NCI-H2081 (cell line): Measurements from ENCODE around the gene SLX4.
"Not testable (repeated sequence)": the region's sequence is repeated elsewhere in the genome, so short reads cannot be mapped to it uniquely, and the experiment has no call there.

Experiments used
- DNase-seq, 2 experiments: peaks; one replicate each; lab custom pipeline; 2025; lab: John Stamatoyannopoulos, UW

The SLX4 gene

DNA sequence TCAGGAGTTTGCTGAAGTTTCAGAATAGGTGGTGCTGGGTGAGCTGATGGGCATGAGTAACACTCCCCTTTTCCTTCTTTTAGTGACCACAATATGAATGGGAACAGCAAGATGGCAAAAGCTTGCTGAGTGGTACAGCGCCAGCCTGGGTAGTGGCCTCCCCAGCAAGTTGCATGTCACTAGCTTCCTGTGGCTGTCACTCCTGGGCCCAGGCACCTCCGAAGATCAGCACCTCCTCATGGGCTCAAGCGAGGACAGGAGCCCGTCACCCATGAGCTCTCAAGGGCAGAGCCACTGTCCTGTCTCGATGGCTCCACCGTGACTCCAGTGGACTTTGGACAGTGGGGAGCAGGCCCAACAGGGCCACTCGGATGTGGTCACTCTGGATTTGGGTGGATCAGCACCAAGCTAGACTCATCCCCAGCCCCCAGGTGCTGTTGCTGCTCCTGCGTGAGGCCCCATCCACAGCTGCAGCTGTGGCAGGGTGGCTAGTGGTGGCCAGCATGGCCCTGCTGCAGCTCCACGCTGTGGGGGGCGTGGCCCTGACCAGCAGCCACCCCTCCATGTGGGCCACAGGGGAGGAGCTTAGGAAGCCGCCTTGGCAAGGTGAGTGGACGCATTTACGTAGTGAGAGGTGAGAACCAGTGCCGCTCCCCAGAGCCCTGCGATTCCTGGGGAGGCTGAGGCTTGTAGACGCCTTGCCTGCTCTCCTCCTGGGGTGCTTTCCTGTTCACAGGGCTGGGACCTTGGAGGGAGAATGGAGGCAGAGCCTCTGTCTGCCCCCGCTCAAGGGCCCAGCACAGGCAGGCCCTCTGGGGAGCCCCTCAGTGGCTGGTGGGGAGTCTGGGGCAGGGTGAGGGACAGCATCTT is 29.5 kb upstream of the SLX4 start:
- no peak for DNase-seq

GRCh38 chr16:3640207-3640606 is 28.8 kb upstream of the SLX4 start:
- DNase-seq, result no peak

GRCh38 chr16:3638916-3639644 is 27.7 kb upstream of the SLX4 start:
- DNase-seq, result no peak

- no peak for DNase-seq
These were observed 26.0 kb upstream of the SLX4 start for GRCh38 chr16:3637371-3637923.

- DNase-seq, result no peak
These were observed 14.7 kb upstream of the SLX4 start for GRCh38 chr16:3625911-3626732.

DNA sequence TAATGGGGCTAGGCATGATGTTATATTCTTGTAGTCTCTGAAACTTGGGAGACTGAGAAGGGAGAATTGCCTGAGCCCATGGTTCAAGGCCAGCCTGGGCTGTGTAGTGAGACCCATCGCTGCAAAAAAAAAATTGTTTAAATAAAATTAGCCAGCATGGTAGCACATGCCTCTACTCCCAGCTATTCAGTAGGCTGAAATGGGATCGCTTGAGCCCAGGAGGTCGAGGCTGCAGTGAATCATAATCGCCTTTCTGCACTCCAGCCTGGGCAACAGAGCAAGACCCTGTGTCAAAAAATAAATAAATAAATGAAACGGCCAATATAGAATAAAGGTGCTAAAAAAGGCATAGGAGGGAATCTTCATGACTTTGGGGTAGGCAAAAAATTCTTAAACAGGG is 13.9 kb upstream of the SLX4 start:
- no peak for DNase-seq

DNA sequence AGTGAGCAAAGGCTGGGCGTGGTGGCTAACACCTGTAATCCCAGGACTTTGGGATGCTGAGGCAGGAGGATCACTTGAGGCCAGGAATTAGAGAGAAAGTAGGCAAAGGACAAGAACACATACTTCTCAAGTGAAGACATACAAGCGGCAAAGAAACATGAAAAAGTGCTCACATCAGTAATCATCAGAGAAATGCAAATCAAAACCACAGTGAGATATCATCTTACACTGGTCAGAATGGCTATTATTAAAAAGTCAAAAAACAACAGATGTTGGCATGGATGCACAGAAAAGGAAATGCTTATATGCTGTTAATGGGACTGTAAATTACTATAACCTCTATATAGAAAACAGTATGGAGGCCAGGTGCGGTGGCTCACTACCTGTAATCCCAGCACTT is 12.2 kb upstream of the SLX4 start:
- DNase-seq, result no peak

DNA sequence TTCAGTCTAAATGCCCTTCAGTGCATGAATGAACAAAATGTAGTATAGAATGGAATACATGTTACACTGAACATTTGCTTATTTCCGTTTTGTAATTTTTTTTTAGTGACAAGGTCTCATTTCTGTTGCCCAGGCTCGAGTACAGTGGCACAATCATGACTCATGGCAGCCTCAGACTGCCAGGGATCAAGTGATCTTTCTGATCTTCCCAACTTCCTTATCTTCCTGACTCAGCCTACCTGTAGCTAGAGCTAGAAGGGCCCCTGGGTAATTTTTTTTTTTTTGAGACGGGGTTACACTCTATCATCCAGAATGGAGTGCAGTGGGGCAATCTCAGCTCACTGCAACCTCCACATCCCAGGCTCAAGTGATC is 7.3 kb upstream of the SLX4 start:
- no peak for DNase-seq

DNA sequence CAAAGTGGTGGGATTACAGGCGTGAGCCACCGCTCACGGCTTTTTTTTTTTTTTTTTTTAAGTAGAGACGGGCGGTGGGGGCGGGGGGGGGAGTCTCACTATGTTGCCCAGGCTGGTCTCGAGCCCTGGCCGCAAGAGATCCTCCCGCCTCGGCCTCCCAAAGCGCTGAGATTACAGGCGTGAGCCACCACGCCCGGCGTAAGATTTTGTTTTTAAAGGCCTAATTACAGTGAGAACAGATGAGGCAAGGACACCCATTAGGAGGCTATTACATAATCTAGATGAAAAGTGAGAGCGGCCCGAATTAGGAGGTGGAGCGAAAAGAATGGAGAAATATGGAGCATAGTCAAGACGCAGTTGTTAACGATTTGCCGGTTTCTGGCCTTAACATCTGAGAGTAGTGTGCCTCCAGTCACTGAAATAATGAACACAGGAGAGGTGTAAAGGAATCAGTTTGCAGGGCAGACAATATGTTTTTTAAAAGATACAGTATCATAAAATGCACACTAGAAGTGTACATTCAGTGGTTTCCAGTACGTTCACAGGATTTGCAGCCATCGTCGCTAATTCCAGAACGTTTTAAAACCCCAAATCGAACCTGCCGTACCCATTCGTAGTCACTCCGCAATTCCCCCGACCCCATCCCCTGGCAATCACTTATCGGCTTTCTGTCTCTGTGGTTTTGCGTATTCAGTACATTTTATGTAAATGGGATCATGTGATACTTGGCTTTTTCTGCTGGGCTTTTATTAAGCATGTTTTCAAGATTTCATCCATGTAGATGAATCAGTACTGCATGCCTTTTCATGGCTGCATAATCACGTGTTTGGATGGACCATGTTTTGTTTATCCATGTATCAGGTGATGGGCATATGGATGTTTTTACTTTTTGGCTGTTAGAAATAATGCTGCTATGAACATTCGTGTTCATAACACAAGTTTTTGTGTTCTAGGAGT is 1.4 kb upstream of the SLX4 start:
- no peak for DNase-seq

DNA sequence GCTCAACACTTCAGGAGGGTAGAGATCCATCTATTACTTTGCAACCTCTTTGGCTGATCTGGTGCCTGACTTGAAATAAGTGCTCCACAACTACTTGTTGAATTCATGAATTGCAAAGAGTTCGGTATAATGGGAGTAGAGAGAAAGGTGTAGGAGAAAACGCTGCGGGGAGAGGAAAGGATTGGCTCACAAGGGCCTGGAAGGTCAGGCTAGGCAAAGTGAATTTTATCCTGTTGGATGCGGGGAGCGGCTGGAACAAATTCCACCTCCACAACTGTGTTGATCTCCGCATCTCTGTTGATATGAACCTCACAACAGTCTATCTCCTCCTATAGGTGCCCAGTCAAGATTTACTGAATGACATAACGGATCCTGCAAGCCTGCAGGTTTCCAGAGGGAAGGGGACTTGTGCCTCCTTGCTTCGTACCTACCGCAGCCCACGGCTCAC is 684 bp downstream of the SLX4 start:
- no peak for DNase-seq

DNA sequence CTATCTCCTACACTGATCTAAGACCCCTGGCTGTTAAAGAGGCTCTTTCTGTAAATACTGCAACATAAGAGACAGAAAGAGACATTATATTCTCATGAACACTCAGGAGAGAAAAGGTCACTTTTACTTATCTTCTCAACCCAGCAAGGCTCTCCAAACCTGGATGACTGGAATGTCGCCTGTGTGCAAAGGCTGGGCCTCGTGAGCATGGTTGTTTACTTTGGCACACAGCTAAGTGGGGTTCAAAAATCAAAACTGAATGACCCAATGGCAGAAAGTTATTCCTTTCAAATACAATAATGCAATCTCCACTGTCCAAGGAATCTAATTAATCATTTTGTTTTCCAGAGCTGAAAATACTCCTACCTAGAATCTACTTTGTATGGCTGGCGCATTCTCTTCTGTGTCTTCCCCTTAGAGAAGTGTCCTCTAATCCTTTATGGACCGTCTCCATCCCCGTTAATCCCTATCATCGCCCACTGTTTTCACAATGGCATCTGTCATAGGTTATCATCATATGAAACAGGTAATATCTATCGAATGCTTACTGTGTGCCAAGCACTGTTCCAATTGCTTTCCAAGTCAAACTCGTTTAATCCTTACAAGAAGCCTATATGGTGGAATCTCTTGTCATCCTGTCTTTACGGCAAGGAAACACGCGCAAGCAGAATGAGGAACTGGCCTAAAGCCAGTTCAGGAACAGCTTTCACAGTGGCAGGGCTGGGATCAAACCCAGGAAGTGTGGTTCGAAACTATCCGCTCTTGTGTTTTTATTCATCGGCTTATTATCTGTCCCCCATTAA is 1.3 kb downstream of the SLX4 start:
- no peak for DNase-seq

DNA sequence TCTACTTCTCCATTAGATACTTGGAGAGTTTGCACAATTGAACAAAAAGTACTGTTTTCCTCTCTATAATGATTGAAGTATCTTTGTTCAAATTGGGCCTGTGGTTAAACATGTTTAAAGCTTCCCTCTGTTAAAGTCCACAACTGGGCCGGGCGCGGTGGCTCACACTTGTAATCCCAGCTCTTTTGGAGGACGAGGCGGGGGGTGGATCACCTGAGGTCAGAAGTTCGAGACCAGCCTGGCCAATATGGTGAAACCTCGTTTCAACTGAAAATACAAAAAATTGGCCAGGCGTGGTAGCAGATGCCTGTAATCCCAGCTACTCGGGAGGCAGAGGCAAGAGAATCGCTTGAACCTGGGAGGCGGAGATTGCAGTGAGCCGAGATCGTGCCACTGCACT is 2.4 kb downstream of the SLX4 start:
- not testable (repeated sequence) for DNase-seq

- no peak for DNase-seq
These were observed 3.3 kb downstream of the SLX4 start for GRCh38 chr16:3608069-3608468.

GRCh38 chr16:3607634-3608033 is 3.8 kb downstream of the SLX4 start:
- no peak for DNase-seq

GRCh38 chr16:3607161-3607560 is 4.2 kb downstream of the SLX4 start:
- DNase-seq, result no peak

DNA sequence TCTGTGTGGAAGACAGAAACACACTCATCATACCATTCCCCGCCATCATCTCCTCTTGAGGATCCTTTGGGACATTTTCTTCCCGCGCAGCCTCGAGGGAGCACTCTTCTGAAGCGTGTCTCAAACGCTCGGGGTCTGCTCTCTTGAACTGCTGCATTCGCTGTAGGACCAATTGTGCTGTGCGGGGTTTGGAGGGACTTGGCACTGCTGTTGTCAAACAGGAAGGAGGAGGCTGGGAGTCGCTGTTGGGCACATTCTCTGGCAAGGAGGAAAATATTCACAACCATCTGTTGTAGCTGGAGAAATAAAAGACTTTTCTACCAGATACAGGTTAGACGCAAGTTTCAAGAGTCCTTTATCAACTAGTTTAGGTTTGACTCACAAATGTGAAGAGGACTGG is 5.0 kb downstream of the SLX4 start:
- DNase-seq, result no peak

- no peak for DNase-seq
These were observed 9.1 kb downstream of the SLX4 start for GRCh38 chr16:3602320-3602653.

- DNase-seq, result no peak
These were observed 9.6 kb downstream of the SLX4 start for GRCh38 chr16:3601614-3602319.

DNA sequence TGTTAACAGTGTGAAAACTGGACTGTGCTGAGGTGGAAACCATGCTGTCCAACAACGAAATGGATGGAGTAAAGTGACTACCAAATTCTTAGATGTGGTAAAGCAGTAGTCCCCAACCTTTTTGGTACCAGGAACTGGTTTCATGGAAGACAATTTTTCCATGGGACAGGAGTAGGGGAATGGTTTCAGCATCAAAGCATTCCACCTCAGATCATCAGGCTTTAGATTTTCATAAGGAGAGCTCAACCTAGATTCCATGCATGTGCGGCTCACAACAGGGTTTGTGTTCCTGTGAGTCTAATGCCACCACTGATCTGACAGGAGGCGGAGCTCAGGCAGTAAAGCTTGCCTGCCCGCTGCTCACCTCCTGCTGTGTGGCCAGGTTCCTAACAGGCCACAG is 11.5 kb downstream of the SLX4 start:
- no peak for DNase-seq

- DNase-seq, result no peak
These were observed 12.3 kb downstream of the SLX4 start for GRCh38 chr16:3599121-3599520.
